ENCODE results near the gene SMURF2. TPM values are rescaled to one million over a fixed set of nuclear protein-coding genes. Genes with fewer than 3 reads are reported as not detected.

SMURF2 gene
- total and polyA plus RNA-seq, 4 donors = 22.7 to 47.8 (median 37.5) TPM

- H3K27ac ChIP-seq (ENCODE audit: low read depth, low read length) = no peak overlapping the region
- H3K36me3 ChIP-seq (ENCODE audit: control insufficient read depth, insufficient read depth, low read length) = no peaks in the 10 kb centered on the region
- H3K9me3 ChIP-seq (ENCODE audit: control insufficient read depth, insufficient read depth, low read length) = no peaks in the 10 kb centered on the region
- no peaks in the 10 kb centered on the region for H3K27me3 ChIP-seq (ENCODE audit: control insufficient read depth, insufficient read depth, low read length)
- no peak for DNase-seq (ENCODE audit: low read depth in 4 of 6, low spot score in 6 of 6)
- H3K4me1 ChIP-seq (ENCODE audit: control insufficient read depth, insufficient read depth, low read length) = peaks cover 4% of the 10 kb centered on the region
- no peak overlapping the region for H3K4me3 ChIP-seq (ENCODE audit: low read depth, low read length)
These were observed 3.2 kb downstream of the SMURF2 start for GRCh38 chr17:64658931-64659330.

GRCh38 chr17:64657610-64658125 lies 4.4 kb downstream of the SMURF2 start:
- H3K27me3 ChIP-seq (ENCODE audit: control insufficient read depth, insufficient read depth, low read length) = no peaks in the 10 kb centered on the region
- no peak overlapping the region for H3K27ac ChIP-seq (ENCODE audit: low read depth, low read length)
- WGBS (ENCODE audit: insufficient coverage) = 93% methylated on average over 4 of the region's 6 CpGs
- no peaks in the 10 kb centered on the region for H3K36me3 ChIP-seq (ENCODE audit: control insufficient read depth, insufficient read depth, low read length)
- H3K4me1 ChIP-seq (ENCODE audit: control insufficient read depth, insufficient read depth, low read length) = peaks cover 3% of the 10 kb centered on the region
- no peaks in the 10 kb centered on the region for H3K9me3 ChIP-seq (ENCODE audit: control insufficient read depth, insufficient read depth, low read length)
- DNase-seq (ENCODE audit: low read depth in 4 of 6, low spot score in 6 of 6) = no peak
- no peak overlapping the region for H3K4me3 ChIP-seq (ENCODE audit: low read depth, low read length)

GRCh38 chr17:64655704-64656103 lies 6.4 kb downstream of the SMURF2 start:
- H3K9me3 ChIP-seq (ENCODE audit: control insufficient read depth, insufficient read depth, low read length) = no peaks in the 10 kb centered on the region
- DNase-seq (ENCODE audit: low read depth in 4 of 6, low spot score in 6 of 6) = no peak
- no peak overlapping the region for H3K4me3 ChIP-seq (ENCODE audit: low read depth, low read length)
- H3K27ac ChIP-seq (ENCODE audit: low read depth, low read length) = no peak overlapping the region
- no peaks in the 10 kb centered on the region for H3K27me3 ChIP-seq (ENCODE audit: control insufficient read depth, insufficient read depth, low read length)
- no peaks in the 10 kb centered on the region for H3K4me1 ChIP-seq (ENCODE audit: control insufficient read depth, insufficient read depth, low read length)
- no peaks in the 10 kb centered on the region for H3K36me3 ChIP-seq (ENCODE audit: control insufficient read depth, insufficient read depth, low read length)
- no CpG with 5 or more reads among the region's 2 CpGs for WGBS (ENCODE audit: insufficient coverage)

- H3K9me3 ChIP-seq (ENCODE audit: control insufficient read depth, insufficient read depth, low read length) = no peaks in the 10 kb centered on the region
- no peaks in the 10 kb centered on the region for H3K36me3 ChIP-seq (ENCODE audit: control insufficient read depth, insufficient read depth, low read length)
- H3K4me1 ChIP-seq (ENCODE audit: control insufficient read depth, insufficient read depth, low read length) = no peaks in the 10 kb centered on the region
- no peak overlapping the region for H3K4me3 ChIP-seq (ENCODE audit: low read depth, low read length)
- H3K27me3 ChIP-seq (ENCODE audit: control insufficient read depth, insufficient read depth, low read length) = no peaks in the 10 kb centered on the region
- DNase-seq (ENCODE audit: low read depth in 4 of 6, low spot score in 6 of 6) = no peak
- WGBS (ENCODE audit: insufficient coverage) = 100% methylated on average over 1 of the region's 4 CpGs
- H3K27ac ChIP-seq (ENCODE audit: low read depth, low read length) = no peak overlapping the region
These were observed 8.1 kb downstream of the SMURF2 start for GRCh38 chr17:64653985-64654355.

- 90% methylated on average over 2 of the region's 6 CpGs for WGBS (ENCODE audit: insufficient coverage)
- no peaks in the 10 kb centered on the region for H3K36me3 ChIP-seq (ENCODE audit: control insufficient read depth, insufficient read depth, low read length)
These were observed 8.7 kb downstream of the SMURF2 start for GRCh38 chr17:64653325-64653984.

GRCh38 chr17:64651889-64652288 lies 10.2 kb downstream of the SMURF2 start:
- Histone ChIP-seq H3K27ac (ENCODE audit: low read depth, low read length) (no peak overlapping the region), H3K9me3 (ENCODE audit: control insufficient read depth, insufficient read depth, low read length) (no peaks in the 10 kb centered on the region), H3K4me3 (ENCODE audit: low read depth, low read length) (no peak overlapping the region), H3K36me3 (ENCODE audit: control insufficient read depth, insufficient read depth, low read length) (no peaks in the 10 kb centered on the region), H3K4me1 (ENCODE audit: control insufficient read depth, insufficient read depth, low read length) (no peaks in the 10 kb centered on the region), H3K27me3 (ENCODE audit: control insufficient read depth, insufficient read depth, low read length) (no peaks in the 10 kb centered on the region)
- no CpG with 5 or more reads among the region's 3 CpGs for WGBS (ENCODE audit: insufficient coverage)
- DNase-seq (ENCODE audit: low read depth in 4 of 6, low spot score in 6 of 6) = no peak

More at GRCh38 chr17:64653325-64653984, 8.7 kb downstream of the SMURF2 start:
- Histone ChIP-seq H3K4me1 (ENCODE audit: control insufficient read depth, insufficient read depth, low read length) (no peaks in the 10 kb centered on the region), H3K27me3 (ENCODE audit: control insufficient read depth, insufficient read depth, low read length) (no peaks in the 10 kb centered on the region), H3K9me3 (ENCODE audit: control insufficient read depth, insufficient read depth, low read length) (no peaks in the 10 kb centered on the region), H3K27ac (ENCODE audit: low read depth, low read length) (no peak overlapping the region), H3K4me3 (ENCODE audit: low read depth, low read length) (no peak overlapping the region)
- DNase-seq (ENCODE audit: low read depth in 4 of 6, low spot score in 6 of 6) = no peak

GRCh38 chr17:64648234-64648633 lies 13.9 kb downstream of the SMURF2 start:
- DNase-seq (ENCODE audit: low read depth in 4 of 6, low spot score in 6 of 6) = no peak
- WGBS (ENCODE audit: insufficient coverage) = no CpG with 5 or more reads among the region's 1 CpG
- Histone ChIP-seq H3K4me1 (ENCODE audit: control insufficient read depth, insufficient read depth, low read length) (no peaks in the 10 kb centered on the region), H3K9me3 (ENCODE audit: control insufficient read depth, insufficient read depth, low read length) (no peaks in the 10 kb centered on the region), H3K27ac (ENCODE audit: low read depth, low read length) (no peak overlapping the region), H3K27me3 (ENCODE audit: control insufficient read depth, insufficient read depth, low read length) (no peaks in the 10 kb centered on the region), H3K4me3 (ENCODE audit: low read depth, low read length) (no peak overlapping the region), H3K36me3 (ENCODE audit: control insufficient read depth, insufficient read depth, low read length) (peaks cover 4% of the 10 kb centered on the region)

GRCh38 chr17:64647817-64648216 lies 14.3 kb downstream of the SMURF2 start:
- no peaks in the 10 kb centered on the region for H3K27me3 ChIP-seq (ENCODE audit: control insufficient read depth, insufficient read depth, low read length)
- DNase-seq (ENCODE audit: low read depth in 4 of 6, low spot score in 6 of 6) = no peak
- no CpG with 5 or more reads among the region's 1 CpG for WGBS (ENCODE audit: insufficient coverage)
- no peaks in the 10 kb centered on the region for H3K9me3 ChIP-seq (ENCODE audit: control insufficient read depth, insufficient read depth, low read length)
- no peak overlapping the region for H3K4me3 ChIP-seq (ENCODE audit: low read depth, low read length)
- peaks cover 4% of the 10 kb centered on the region for H3K36me3 ChIP-seq (ENCODE audit: control insufficient read depth, insufficient read depth, low read length)
- no peaks in the 10 kb centered on the region for H3K4me1 ChIP-seq (ENCODE audit: control insufficient read depth, insufficient read depth, low read length)
- no peak overlapping the region for H3K27ac ChIP-seq (ENCODE audit: low read depth, low read length)

GRCh38 chr17:64639516-64639915 lies 22.6 kb downstream of the SMURF2 start:
- WGBS (ENCODE audit: insufficient coverage) = no CpG with 5 or more reads among the region's 4 CpGs

GRCh38 chr17:64638552-64639203 lies 23.4 kb downstream of the SMURF2 start:
- no peak for DNase-seq (ENCODE audit: low read depth in 4 of 6, low spot score in 6 of 6)
- H3K27me3 ChIP-seq (ENCODE audit: control insufficient read depth, insufficient read depth, low read length) = no peaks in the 10 kb centered on the region
- WGBS (ENCODE audit: insufficient coverage) = 100% methylated on average over 1 of the region's 2 CpGs
- no peak overlapping the region for H3K27ac ChIP-seq (ENCODE audit: low read depth, low read length)
- no peak overlapping the region for H3K4me3 ChIP-seq (ENCODE audit: low read depth, low read length)
- H3K36me3 ChIP-seq (ENCODE audit: control insufficient read depth, insufficient read depth, low read length) = peaks cover 1% of the 10 kb centered on the region
- peaks cover 6% of the 10 kb centered on the region for H3K4me1 ChIP-seq (ENCODE audit: control insufficient read depth, insufficient read depth, low read length)
- no peaks in the 10 kb centered on the region for H3K9me3 ChIP-seq (ENCODE audit: control insufficient read depth, insufficient read depth, low read length)

More at GRCh38 chr17:64639516-64639915, 22.6 kb downstream of the SMURF2 start:
- Histone ChIP-seq H3K4me3 (ENCODE audit: low read depth, low read length) (no peak overlapping the region), H3K9me3 (ENCODE audit: control insufficient read depth, insufficient read depth, low read length) (no peaks in the 10 kb centered on the region), H3K4me1 (ENCODE audit: control insufficient read depth, insufficient read depth, low read length) (peaks cover 6% of the 10 kb centered on the region), H3K36me3 (ENCODE audit: control insufficient read depth, insufficient read depth, low read length) (peaks cover 4% of the 10 kb centered on the region), H3K27ac (ENCODE audit: low read depth, low read length) (no peak overlapping the region), H3K27me3 (ENCODE audit: control insufficient read depth, insufficient read depth, low read length) (no peaks in the 10 kb centered on the region)
- no peak for DNase-seq (ENCODE audit: low read depth in 4 of 6, low spot score in 6 of 6)
